Activated T-helper 1 cell treated with anti-CD3 and anti-CD28 coated beads, Interleukin-12 subunit alpha, Interleukin-12 subunit beta, Interleukin-2, Interleukin-4 antibody, amounts not matched to agents 30 ng/mL and 10 ng/mL and 1 ng/mL, durations not matched to agents 14 hours and 24 hours and 36 hours (primary cell): Measurements from ENCODE around the gene OXGR1. TPM values are rescaled to one million over a fixed set of nuclear protein-coding genes. Genes with fewer than 3 reads are reported as not detected.
"Not testable (repeated sequence)": the region's sequence is repeated elsewhere in the genome, so short reads cannot be mapped to it uniquely, and the experiment has no call there.

ENCODE experiments used
- DNase-seq: peaks from one replicate; pipeline ENCODE4 v3.0.0; 2021; ENCODE audit warnings: low spot score
- H3K27ac Mint-ChIP-seq: one replicate; pipeline ENCODE4 v1.8.0; 2021; ENCODE audit warnings: mild to moderate bottlenecking, mixed read lengths
- H3K27me3 Mint-ChIP-seq: one replicate; pipeline ENCODE4 v1.8.0; 2022; ENCODE audit warnings: mild to moderate bottlenecking, moderate library complexity, mixed read lengths; ENCODE audit not compliant: insufficient read depth
- H3K36me3 Mint-ChIP-seq: one replicate; pipeline ENCODE4 v1.8.0; 2021; ENCODE audit warnings: low read depth, mixed read lengths
- H3K4me1 Mint-ChIP-seq: one replicate; pipeline ENCODE4 v1.8.0; 2021; ENCODE audit warnings: low read depth, mixed read lengths
- H3K4me3 Mint-ChIP-seq: one replicate; pipeline ENCODE4 v1.8.0; 2021; ENCODE audit warnings: mild to moderate bottlenecking, moderate library complexity, mixed read lengths
- H3K9me3 Mint-ChIP-seq: one replicate; pipeline ENCODE4 v1.8.0; 2021; ENCODE audit warnings: mixed read lengths
- intact Hi-C: fragments of 100-400 bp; cut with micrococcal nuclease; formaldehyde crosslinking; loops from one replicate; pipeline ENCODE4 v1.15.1; 2024
- total RNA-seq: library from RNA; stranded (reverse); gene quantifications from 2 replicates; pipeline ENCODE4 v1.2.3, GENCODE V29; 2022

OXGR1 gene
- not detected in 2 replicates for total RNA-seq

DNA sequence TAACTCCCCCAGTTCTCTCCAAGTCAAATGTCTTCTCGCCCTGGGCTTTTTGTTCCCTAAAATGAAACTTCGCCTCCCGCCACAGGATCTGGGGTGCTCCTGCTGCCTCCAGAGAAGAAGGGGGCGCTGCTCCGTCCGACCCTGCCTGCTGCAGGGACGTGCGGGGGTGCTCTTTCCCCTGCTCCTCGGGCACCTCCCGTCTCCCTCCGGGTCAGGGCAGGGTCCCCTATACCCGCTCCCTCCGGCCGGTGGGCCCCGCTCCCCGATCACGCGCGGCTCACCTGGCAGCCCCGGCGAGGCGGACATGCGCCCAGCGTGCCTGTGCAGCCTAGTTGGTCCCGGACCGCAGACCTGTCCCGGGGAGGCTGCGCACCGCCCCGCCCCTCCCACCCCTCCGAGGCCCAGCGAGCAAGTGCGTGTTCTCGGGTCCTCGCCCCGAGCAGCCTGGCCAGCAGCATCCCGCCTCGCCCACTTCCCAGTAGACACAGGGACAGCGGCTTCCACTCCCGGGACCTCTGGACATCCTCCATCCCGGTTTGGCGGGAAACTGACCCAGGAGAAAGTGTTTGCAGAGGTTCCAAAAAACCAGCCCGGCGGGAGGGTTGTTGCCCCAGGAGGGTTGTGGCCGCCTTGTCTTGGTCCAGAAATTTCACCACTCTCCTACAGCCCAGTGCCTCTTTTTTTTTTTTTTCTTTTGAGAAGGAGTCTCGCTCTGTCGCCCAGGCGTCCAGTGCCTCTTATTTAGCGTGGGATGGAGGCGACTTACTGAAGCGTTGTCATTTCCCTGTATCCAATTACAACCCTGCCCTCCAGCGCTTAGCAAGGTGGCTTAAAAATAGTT, at the start of gene OXGR1:
OXGR1 (minus strand) TSS at position 460 of the 841 bp plus-strand sequence. CDS start 6,717 bp downstream, outside the sequence.
- H3K9me3 Mint-ChIP-seq: no peaks in the 10 kb centered on the region
- H3K36me3 Mint-ChIP-seq: no peaks in the 10 kb centered on the region
- H3K27me3 Mint-ChIP-seq: peaks cover 25% of the 10 kb centered on the region
- H3K27ac Mint-ChIP-seq: no peak within 1 kb of the TSS
- H3K4me1 Mint-ChIP-seq: no peaks in the 10 kb centered on the region
- intact Hi-C loops: no loop called here
- H3K4me3 Mint-ChIP-seq: no peak within 1 kb of the TSS
- DNase-seq: no peak

DNA sequence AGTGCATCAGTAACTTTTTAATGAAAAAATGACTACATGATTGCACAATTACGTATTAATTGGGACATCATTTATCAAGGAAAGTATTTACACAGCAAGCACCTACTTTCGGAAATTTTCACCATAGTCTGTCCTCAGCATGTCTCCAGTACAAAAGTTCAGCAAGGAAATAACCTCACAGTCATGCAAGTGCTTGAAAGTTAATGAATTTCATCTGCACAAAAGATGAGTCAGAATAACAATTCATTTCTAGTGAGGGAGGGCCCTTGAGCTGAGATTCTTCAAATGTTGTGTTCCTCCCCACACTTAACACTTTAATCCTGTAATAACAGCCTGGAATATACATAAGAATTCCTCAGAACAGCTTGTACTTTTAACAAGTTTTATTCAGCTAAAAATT, 49.0 kb upstream of the OXGR1 start:
- Mint-ChIP-seq H3K4me1 (no peaks in the 10 kb centered on the region), H3K27ac (no peak overlapping the region), H3K27me3 (no peaks in the 10 kb centered on the region), H3K36me3 (no peaks in the 10 kb centered on the region), H3K4me3 (no peak overlapping the region), H3K9me3 (no peaks in the 10 kb centered on the region)
- no peak for DNase-seq
- intact Hi-C loops: no loop called here

DNA sequence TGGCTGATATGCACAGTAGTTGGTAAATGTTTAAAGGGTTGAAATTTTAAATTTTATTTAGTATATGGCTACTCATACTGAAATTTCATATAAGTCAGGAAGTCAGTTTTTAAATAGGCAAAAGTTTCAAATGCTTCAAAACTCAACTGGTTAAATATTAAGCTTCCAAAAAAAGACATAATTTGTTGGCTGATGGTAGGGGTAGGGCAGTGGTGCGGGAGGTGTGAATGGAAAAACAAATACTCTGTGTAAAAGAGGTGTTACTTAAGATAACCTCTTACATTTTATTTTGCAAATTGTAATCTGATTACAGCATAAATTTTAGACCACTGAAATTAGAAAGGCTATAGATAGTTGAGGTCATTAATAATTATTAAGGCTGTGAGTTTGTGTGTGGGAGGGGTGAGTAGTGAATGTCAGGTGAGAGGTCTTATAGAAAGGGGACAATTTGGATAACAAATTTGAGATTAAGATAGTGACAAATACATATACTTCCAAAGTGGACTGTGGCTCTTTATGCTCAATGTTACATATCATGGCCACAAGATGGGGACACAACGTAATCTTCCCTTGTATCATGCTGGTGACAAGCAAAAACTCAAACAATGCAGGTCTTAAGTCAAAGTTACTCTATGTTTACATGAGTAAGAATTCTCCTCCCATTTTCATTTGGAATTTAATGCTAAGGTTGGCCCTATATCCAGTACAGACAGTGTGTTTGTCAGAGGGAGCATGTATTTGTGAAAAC, 36.6 kb upstream of the OXGR1 start:
- H3K4me3 Mint-ChIP-seq: no peak overlapping the region
- intact Hi-C loops: no loop called here
- DNase-seq: no peak
- H3K36me3 Mint-ChIP-seq: no peaks in the 10 kb centered on the region
- H3K27ac Mint-ChIP-seq: no peak overlapping the region
- H3K27me3 Mint-ChIP-seq: peaks cover 3% of the 10 kb centered on the region
- no peaks in the 10 kb centered on the region for H3K4me1 Mint-ChIP-seq
- no peaks in the 10 kb centered on the region for H3K9me3 Mint-ChIP-seq

DNA sequence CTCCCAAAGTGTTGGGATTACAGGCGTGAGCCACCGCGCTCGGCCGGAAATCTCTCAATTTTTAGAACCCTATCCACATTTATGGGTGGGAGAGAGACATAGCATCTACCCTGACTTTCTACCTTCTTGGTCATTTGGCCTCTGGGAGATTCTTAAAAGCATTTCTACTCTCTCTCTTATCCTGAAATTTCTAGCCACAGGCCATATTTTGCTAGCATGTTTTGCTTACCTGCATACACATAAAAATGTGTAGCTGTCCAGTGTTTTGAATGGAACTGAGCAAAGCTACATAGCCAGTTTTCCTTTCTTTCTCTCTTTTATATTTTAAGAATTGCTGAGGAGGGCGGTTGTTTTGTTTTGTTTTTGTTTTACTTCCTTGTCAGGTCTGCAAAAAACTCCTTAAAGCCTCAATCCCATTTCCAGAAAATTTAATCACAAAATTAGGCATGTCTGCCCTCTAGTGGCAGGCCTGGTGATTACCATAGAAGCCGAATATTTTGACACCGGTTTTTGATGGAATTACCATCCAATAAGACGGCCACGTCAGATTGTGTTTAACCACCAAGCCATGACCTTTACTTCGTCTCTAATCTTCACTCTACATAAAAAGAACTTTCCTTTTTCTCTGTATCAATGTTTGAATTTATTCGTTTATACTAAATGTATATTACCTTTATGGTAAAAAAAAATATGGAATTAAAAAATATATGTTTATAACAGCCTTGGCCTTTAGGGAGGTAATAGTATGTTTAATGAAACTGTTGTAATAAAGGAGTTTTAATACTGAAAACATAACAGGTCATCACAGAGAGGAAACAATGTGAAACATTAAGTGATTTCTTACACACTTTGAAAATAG, 34.4 kb upstream of the OXGR1 start:
- peak; percentile 1 for DNase-seq
- H3K9me3 Mint-ChIP-seq: no peaks in the 10 kb centered on the region
- intact Hi-C loops: loop anchor here (1.0 kb wide), 1 partner anchor 10 kb away; no protein-coding TSS in a partner anchor
- H3K27me3 Mint-ChIP-seq: no peaks in the 10 kb centered on the region
- H3K4me3 Mint-ChIP-seq: no peak overlapping the region
- H3K36me3 Mint-ChIP-seq: no peaks in the 10 kb centered on the region
- no peaks in the 10 kb centered on the region for H3K4me1 Mint-ChIP-seq
- H3K27ac Mint-ChIP-seq: no peak overlapping the region

DNA sequence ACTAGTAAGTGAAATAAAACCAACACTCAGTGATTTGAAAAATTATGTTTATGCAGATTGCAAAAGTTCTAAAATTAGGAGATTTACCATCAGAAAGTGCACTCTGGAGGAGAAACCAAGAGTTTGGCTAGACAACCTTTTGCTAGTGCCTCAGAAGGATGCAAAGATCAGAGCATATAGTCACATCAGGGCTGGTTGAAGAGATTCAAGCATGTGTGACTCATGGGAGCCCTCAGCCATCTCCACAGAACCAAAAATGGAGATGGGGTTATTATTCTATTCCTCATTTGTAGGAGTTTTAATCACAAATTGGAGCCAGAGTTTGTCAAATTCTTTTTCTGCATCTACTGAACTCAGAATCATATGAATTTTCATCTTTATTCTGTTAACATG, 32.9 kb upstream of the OXGR1 start:
- H3K9me3 Mint-ChIP-seq: no peaks in the 10 kb centered on the region
- H3K4me1 Mint-ChIP-seq: no peaks in the 10 kb centered on the region
- no peak overlapping the region for H3K4me3 Mint-ChIP-seq
- DNase-seq: no peak
- H3K27ac Mint-ChIP-seq: no peak overlapping the region
- no peaks in the 10 kb centered on the region for H3K36me3 Mint-ChIP-seq
- intact Hi-C loops: no loop called here
- H3K27me3 Mint-ChIP-seq: peaks cover 2% of the 10 kb centered on the region

DNA sequence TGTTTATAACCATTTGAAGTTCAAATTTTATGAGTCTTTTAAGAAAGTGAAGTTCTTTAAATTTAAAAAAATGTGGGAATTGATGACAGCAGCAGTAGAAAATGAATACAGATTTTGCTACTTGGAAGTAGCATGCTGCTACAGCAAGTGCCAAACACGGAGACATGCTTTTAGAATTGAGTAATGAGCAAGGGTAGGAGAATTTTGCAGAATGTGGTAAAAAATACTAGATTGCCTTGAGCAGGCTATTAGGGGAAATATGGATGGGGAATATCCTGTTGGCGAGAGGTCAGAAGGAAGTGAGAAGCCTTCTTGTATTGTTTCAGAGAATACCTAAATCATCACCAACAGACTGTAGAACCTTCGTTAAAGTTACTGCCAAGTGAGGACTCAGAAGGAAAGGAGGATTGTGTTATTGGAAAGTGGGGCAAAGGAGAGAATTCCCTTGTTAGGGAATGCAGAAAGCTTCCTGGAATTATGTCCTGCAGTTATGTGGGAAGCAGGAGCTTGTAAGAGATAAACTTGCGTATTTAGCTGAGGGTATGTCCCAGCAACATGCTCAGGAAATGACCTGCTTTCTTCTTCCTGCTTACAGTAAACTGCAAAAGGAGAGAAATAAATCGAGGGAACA, 32.4 kb upstream of the OXGR1 start:
- no peak overlapping the region for H3K27ac Mint-ChIP-seq
- H3K27me3 Mint-ChIP-seq: peaks cover 2% of the 10 kb centered on the region
- H3K36me3 Mint-ChIP-seq: no peaks in the 10 kb centered on the region
- no peaks in the 10 kb centered on the region for H3K4me1 Mint-ChIP-seq
- no peaks in the 10 kb centered on the region for H3K9me3 Mint-ChIP-seq
- DNase-seq: no peak
- H3K4me3 Mint-ChIP-seq: no peak overlapping the region
- intact Hi-C loops: no loop called here

DNA sequence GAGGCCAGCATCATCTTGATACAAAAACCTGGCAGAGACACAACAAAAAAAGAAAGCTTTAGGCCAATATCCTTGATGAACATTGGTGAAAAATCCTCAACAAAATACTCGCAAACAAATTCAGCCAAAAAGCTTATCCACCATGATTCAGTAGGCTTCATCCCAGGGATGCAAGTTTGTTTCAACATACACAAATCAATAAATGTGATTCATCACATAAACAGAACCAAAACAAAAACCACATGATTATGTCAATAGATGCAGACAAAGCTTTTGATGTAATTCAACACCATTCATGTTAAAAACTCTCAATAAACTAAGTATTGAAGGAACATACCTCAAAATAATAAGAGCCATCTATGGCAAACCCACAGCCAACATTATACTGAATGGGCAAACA, 29.5 kb upstream of the OXGR1 start:
- DNase-seq, H3K27ac Mint-ChIP-seq, H3K36me3 Mint-ChIP-seq, H3K4me3 Mint-ChIP-seq, H3K9me3 Mint-ChIP-seq, H3K4me1 Mint-ChIP-seq, H3K27me3 Mint-ChIP-seq, intact Hi-C loops: not testable (repeated sequence)

DNA sequence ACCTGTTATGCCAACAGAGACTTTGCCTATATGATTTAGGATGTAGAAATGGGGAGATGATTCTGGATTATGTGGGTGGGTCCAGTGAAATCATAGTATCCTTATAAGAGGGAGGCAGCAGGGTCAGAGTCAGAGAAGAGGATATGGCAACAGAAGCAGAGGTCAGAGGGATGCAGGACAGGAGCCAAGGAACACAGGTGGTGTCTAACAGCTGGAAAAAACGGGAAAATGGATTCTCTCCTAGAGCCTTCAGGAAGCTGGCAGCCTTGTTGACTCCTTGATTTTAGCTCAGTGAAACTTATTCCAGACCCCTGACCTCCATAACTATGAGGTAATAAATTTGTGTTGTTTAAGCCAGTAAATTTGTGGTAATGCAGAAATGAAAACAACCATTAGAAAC, 28.8 kb upstream of the OXGR1 start:
- intact Hi-C loops: no loop called here
- H3K36me3 Mint-ChIP-seq: no peaks in the 10 kb centered on the region
- no peak overlapping the region for H3K4me3 Mint-ChIP-seq
- DNase-seq: no peak
- no peaks in the 10 kb centered on the region for H3K9me3 Mint-ChIP-seq
- no peaks in the 10 kb centered on the region for H3K4me1 Mint-ChIP-seq
- no peak overlapping the region for H3K27ac Mint-ChIP-seq
- peaks cover 10% of the 10 kb centered on the region for H3K27me3 Mint-ChIP-seq

DNA sequence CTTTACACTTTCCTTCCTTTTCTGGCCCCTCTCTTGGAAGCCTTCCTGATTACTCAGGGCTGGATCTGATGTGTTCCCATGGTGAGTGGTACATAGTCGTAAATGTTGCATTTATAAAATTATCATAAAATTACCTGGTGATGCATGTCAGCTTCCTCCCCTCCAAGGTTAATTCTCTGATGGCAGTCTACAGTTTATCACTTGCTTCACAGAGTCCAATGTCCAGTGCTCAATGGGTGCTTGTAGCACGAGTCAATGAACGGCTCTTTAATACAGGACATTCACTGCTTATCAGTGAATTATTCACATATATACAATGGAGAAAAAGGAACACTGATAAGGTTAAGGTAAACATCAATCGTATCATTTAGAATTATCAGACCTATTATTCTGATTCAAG, 27.0 kb upstream of the OXGR1 start:
- DNase-seq: no peak
- H3K9me3 Mint-ChIP-seq: no peaks in the 10 kb centered on the region
- intact Hi-C loops: no loop called here
- no peak overlapping the region for H3K27ac Mint-ChIP-seq
- H3K4me3 Mint-ChIP-seq: no peak overlapping the region
- H3K27me3 Mint-ChIP-seq: peaks cover 13% of the 10 kb centered on the region
- no peaks in the 10 kb centered on the region for H3K36me3 Mint-ChIP-seq
- no peaks in the 10 kb centered on the region for H3K4me1 Mint-ChIP-seq

DNA sequence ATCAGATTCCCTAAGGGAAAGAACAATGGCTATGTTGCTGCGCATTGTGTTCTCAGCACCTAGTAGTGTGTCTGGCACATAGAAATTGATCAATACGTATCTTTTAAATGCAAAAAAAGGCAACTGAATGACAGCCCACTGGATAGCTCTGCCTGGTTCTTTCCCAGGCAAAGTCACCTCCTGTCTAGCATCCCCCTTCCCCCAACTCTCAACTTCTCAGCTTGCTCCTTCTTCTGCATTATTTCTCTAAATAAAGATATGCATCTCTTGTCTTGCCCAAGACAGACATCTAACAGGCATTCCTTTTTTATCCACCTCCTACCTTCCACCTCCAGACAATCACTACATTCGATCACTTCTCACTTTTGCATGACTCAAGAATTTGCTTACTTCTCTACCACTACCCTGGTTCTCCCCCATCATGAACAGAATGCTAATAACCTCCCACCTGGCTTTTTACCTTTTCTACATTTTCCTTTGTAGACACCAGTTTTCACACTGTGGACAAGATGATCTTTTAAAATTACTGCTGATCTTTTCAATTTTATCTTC, 26.5 kb upstream of the OXGR1 start:
- Mint-ChIP-seq H3K4me3 (no peak overlapping the region), H3K27ac (no peak overlapping the region), H3K27me3 (peaks cover 13% of the 10 kb centered on the region), H3K36me3 (no peaks in the 10 kb centered on the region), H3K9me3 (no peaks in the 10 kb centered on the region), H3K4me1 (no peaks in the 10 kb centered on the region)
- intact Hi-C loops: no loop called here
- DNase-seq: no peak

DNA sequence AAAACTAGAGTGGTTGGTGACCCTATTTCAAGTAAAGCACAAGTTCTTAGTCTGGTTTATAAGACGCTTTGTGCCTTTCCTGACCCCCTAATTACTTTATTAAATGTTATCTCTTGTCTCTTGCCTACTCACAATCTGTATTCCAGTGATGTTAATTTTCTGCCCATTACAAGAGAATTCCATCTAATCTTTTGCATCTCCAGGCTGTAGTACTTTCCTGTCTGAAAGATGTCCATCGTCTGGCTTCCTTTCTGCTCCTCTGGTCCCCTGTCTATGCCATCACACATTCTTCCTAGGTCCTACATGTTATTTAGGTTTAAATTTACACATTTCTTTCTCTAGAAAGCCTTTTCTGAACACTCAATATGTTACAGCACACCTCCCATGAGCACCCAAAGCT, 25.9 kb upstream of the OXGR1 start:
- peaks cover 13% of the 10 kb centered on the region for H3K27me3 Mint-ChIP-seq
- no peak overlapping the region for H3K27ac Mint-ChIP-seq
- DNase-seq: no peak
- no peaks in the 10 kb centered on the region for H3K9me3 Mint-ChIP-seq
- intact Hi-C loops: no loop called here
- H3K4me1 Mint-ChIP-seq: no peaks in the 10 kb centered on the region
- no peak overlapping the region for H3K4me3 Mint-ChIP-seq
- H3K36me3 Mint-ChIP-seq: no peaks in the 10 kb centered on the region

DNA sequence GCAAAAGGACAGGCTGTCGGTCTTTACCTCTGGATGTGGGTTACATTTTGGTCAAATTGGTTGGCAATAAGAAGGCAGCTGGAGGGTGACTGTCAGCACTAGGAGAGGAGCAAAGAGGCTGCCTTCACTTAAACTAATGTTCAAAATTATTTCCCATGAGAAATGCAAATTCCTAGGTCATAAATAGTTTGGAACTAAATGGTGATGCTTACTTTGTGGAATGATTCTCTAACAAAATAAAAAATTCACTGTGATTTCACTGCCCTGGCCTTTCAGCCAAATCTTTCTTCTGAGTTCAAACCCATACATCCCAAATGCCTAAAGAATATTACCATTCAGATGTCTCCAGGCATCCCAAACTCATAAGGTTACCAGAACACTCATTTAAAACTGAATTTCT, 25.0 kb upstream of the OXGR1 start:
- Mint-ChIP-seq H3K4me3 (no peak overlapping the region), H3K9me3 (no peaks in the 10 kb centered on the region), H3K36me3 (no peaks in the 10 kb centered on the region), H3K27ac (no peak overlapping the region), H3K4me1 (no peaks in the 10 kb centered on the region), H3K27me3 (peaks cover 13% of the 10 kb centered on the region)
- no peak for DNase-seq
- intact Hi-C loops: loop anchor here (5.0 kb wide), 2 partner anchors 323 to 783 kb away; no protein-coding TSS in a partner anchor
